UCSD-AML1 (cell line): ENCODE data around the gene PARVA.

ENCODE experiments used
- DNase-seq: peaks from one replicate; lab custom pipeline; 2025; ENCODE audit not compliant: unreplicated experiment; lab: John Stamatoyannopoulos, UW

Gene PARVA

GRCh38 chr11:12544986-12545775 lies 167.8 kb downstream of the PARVA start:
- DNase-seq: no peak

DNA sequence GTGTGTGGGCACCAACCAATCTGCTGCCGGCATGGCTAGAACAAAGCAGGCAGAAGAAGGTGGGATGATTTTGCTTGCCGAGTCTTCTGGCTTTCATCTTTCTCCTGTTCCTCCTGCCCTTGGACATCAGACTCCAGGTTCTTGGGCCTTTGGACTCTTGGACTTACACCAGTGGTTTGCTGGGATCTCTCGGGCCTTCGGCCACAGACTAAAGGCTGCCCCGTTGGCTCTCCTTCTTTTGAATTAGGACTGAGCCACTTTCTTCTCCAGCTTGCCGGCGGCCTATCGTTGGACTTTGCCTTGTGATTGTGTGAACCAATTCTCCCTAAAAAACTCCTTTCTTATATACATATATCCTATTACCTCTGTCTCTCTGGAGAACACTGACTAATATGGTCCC lies 168.8 kb downstream of the PARVA start:
- no peak for DNase-seq

GRCh38 chr11:12546660-12547059 lies 169.3 kb downstream of the PARVA start:
- no peak for DNase-seq

GRCh38 chr11:12547953-12548650 lies 170.7 kb downstream of the PARVA start:
- no peak for DNase-seq

- DNase-seq: no peak
Observed at GRCh38 chr11:12552692-12553091, 175.3 kb downstream of the PARVA start.

GRCh38 chr11:12554122-12554521 lies 176.8 kb downstream of the PARVA start:
- DNase-seq: no peak

DNA sequence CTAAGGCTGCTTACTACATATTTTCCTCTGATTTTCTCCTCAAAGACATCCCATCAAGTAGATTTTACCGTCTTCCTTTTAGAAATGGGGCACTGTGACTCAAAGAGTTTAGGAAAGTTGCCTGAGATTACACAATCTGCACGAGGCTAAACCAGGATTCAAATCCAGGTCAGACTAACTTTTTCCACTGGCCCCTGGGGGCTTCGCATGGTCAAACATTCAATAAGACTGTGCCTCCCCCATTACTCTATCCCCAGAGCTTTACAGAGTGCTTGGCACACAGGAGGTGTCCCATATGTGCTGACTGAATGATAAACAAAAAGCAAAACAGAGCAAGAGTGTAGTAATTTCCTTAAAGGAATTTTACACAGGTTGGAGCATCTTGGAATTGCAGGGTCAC lies 178.8 kb downstream of the PARVA start:
- DNase-seq: no peak

GRCh38 chr11:12556788-12557384 lies 179.5 kb downstream of the PARVA start:
- DNase-seq: no peak

DNA sequence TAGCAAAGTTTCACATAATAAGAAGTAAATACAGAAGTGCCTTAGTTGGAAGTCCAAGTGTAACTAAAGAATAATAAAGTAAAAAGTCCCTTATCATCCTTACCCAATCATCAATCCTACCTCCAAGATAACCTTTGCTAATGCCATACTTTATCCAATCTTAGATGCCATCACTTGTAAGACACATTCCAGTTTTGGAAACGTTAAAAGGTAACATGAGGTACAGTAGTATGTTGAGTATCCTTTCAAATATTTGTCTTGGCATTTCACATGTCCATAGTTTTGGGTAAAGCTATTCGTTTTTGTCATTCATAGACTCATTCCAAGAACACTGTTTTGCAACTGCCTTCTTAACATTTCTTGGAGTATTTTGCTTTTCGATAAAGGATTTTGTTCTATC lies 181.6 kb downstream of the PARVA start:
- DNase-seq: no peak

- DNase-seq: no peak
Observed at GRCh38 chr11:12560362-12560761, 183.0 kb downstream of the PARVA start.

GRCh38 chr11:12560861-12561260 lies 183.5 kb downstream of the PARVA start:
- DNase-seq: no peak

DNA sequence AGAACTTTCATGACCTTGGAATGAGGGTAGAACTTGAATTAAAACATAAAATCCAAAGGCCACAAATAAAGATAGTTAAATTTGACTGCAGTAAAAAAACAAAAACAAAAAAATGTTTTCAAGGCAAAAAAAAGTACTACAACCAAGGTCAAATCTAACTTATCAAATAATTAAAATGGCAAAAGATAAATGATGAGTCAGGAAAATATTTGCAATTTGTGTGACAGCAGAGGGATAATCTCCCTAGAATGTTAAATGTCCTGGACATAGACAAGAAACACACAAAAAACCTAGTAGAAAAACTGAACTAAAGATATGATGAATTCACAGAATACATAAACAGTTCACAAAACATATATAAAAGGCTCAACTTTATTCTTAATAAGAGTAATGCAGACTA lies 186.6 kb downstream of the PARVA start:
- DNase-seq: no peak

DNA sequence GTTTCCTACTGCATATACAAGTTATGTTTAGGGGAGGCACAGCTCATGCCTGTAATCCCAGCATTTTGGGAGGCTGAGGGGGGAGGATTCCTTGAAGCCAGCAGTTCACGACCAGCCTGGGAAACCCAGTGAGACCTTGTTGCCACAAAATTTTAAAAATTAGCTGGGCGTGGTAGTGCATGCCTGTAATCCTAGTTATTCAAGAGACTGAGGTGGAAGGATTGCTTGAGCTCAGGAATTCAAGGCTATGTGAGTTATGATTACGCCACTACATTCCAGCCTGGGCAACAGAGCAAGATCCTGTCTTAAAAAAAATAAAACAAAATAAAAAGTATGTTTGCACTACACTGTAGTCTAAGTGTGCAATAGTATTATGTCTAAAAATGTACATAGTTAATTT lies 188.0 kb downstream of the PARVA start:
- no peak for DNase-seq

DNA sequence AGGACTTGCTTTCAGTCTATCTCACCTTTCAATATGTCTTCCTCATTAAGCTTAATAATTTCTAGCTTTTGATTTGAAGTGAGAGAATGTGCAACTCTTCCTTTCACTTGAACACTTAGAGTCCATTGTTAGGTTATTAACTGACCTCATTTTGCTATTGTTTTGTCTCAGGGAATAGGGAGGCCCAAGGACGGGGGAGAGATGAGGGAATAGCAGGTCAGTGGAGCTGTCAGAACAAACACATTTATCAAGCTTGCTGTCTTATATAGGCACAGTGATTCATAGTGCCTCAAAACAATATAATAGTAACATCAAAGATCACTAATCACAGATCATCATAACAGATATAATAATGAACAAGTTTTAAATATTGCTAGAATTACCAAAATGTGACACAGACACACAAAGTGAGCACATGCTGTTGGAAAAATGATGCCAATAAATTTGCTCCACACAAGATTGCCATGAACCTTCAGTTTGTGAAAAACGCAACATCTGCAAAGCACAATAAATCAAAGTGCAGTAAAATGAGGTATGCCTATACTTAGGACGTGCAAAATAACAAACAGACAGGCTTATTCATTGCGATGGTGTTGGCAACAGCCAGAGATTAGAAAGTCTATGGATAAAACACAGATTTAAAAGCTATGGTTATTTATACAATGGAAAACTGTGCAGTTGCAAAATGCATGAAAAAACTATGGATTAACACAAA lies 190.5 kb downstream of the PARVA start:
- DNase-seq: no peak

DNA sequence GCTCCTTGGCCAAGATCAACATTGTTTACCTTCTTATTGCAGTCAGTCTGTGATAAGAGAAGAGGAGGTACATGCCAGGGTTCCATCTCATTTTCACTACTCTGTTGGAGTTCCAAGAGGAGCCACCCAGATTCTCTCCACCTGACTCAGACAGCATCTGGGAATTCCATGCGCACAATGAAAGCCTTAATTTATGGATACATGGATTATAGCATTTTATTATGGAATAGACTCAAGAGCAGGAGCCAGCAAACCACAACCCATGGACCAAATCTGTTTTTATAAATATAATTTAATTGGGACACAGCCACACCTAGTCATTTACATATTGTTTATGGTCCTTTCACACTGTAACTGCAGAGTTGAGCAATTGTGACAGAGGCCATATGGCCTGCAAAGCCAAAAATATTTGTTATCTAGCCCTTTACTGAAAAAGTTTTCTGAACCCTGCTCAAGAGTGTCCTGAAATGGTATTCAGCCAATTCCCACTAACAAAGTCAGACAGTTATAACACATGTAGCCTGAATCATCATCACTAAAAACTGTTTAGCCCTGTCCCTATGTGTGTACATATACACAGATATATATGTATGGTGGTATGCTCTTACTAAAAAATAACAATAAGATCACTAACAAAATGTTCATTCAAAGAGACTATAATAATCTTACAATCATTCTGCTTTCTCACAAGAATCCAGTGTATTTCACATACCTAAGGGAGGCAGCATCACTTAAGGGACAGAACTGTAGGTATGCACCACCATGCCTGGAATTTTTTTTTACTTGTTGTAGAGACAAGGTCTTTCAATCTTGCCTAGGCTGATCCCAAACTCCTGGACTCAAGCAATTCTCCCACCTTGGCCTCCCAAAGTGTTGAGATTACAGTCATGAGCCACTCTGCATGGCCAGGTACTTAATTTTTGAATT lies 192.4 kb downstream of the PARVA start:
- DNase-seq: no peak

GRCh38 chr11:12573707-12574485 lies 196.5 kb downstream of the PARVA start:
- no peak for DNase-seq

DNA sequence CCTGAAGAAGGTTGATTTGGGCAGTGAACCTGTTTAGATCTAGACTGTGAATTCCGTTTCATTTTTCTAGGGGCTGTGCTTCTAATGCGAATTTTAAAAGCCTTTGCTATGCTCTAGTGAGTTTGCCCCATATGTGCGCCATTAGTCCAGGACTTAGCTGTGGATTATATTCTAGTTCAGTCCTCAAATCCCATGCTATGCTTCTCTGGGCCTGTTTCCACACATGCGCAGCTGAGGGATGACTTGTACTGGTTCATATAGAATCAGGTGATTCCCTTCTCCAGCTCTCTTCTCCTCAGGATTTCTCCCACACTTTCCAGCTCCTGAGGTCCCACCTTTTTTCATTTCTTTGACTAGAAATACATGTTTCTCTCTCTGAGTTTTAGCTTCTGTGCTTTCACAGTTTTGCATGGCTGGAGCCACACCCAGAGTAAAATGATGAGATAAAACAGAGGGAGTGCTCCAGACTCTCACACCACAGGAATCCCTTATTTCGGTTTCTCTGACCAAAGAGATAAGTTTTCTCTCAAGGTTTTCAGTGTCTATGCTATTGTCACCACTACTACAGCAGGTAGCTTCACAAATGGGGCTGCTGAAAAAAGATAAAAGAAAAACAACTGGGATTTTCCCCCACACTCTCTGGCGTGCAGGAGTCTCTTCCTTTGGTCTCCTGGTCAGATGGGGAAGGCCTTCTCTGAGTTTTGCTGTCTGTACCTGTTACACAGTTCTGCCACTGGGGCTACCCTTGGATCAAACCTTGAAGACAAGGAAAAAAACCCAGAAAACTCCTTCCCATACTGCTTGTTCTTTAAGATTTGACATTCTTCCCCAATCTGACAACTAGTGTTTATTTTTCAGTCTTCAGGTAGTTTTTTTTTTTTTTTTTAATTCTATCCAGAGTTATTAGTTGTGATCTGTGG lies 200.6 kb downstream of the PARVA start:
- DNase-seq: no peak

DNA sequence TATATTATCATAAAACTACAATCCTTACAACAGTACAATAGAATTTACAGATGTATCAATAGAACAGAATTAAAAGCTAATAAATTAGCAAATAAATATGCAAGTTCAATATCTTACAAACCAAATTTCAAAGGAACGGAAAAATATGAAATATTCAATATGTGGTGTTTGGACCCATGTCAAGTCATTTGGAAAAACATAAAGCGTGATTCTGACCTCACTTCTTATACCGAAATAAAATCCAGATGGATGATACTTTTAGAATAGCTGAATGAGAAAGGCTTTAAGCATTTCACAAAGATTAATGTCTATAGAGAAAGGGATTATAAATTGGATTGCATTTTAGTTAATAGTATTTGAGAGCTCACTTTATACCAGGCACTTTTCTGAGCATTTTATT lies 204.0 kb downstream of the PARVA start:
- DNase-seq: no peak

- no peak for DNase-seq
Observed at GRCh38 chr11:12581923-12582322, 204.6 kb downstream of the PARVA start.
